ENCODE measurements around the gene HYLS1. TPM values are rescaled to one million over a fixed set of nuclear protein-coding genes. Genes with fewer than 3 reads are reported as not detected.

The HYLS1 gene
- total RNA-seq, 3 donors from 2014 or later: 4.6 to 7.5 (median 7.1) TPM

DNA sequence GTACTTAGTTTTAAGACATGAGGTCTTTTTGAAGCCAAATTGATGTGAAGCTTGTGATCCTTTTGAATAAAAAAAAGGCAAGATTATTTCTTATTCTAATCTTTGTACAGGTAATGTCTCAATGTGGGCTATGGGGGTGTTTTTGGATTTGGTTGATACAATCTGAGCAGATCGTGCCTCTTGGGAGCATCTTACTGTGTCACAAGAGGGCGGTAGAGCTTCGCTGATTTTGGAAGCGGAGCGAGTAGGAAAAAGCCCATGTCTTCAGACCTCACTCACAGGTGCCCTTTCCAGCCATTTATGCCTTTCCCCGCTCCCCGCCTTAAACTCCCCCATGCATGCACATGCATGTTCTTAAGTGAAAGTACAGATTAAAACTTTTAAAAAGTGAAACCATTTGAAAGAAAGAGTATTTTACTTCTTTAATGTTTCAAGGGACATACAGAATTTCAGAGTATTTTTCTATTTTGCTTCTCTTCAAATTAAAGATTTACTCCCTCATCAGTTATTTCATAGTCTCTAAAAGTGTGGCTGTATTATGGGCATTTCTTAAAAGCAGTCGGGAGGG, 35.6 kb downstream of the HYLS1 start:
- intact Hi-C loops (cut with DNase I, micrococcal nuclease): loop anchor here (5.0 kb wide), 1 partner anchor 269 kb away; no protein-coding TSS in a partner anchor
- ATAC-seq: peak; percentile 59
- Histone ChIP-seq H3K36me3 (ENCODE audit: low read depth) (no peaks in the 10 kb centered on the region), H3K4me3 (no peak overlapping the region), H3K9me3 (no peaks in the 10 kb centered on the region), H3K4me1 (ENCODE audit: low read depth) (peaks cover 7% of the 10 kb centered on the region)
- DNase-seq: peak in 2 of 3 donors; percentile 57 to 85
- TF ChIP-seq, protein P1, sequence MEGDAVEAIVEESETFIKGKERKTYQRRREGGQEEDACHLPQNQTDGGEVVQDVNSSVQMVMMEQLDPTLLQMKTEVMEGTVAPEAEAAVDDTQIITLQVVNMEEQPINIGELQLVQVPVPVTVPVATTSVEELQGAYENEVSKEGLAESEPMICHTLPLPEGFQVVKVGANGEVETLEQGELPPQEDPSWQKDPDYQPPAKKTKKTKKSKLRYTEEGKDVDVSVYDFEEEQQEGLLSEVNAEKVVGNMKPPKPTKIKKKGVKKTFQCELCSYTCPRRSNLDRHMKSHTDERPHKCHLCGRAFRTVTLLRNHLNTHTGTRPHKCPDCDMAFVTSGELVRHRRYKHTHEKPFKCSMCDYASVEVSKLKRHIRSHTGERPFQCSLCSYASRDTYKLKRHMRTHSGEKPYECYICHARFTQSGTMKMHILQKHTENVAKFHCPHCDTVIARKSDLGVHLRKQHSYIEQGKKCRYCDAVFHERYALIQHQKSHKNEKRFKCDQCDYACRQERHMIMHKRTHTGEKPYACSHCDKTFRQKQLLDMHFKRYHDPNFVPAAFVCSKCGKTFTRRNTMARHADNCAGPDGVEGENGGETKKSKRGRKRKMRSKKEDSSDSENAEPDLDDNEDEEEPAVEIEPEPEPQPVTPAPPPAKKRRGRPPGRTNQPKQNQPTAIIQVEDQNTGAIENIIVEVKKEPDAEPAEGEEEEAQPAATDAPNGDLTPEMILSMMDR (IDR thresholded peaks at IDR 0.05): peak; percentile 41

- no peak overlapping the region for H3K4me3 ChIP-seq
- H3K9me3 ChIP-seq: no peaks in the 10 kb centered on the region
- DNase-seq: no peak
- H3K4me1 ChIP-seq (ENCODE audit: low read depth): peaks cover 7% of the 10 kb centered on the region
- no peak for ATAC-seq
- TF ChIP-seq, protein P1 (IDR thresholded peaks at IDR 0.05): no peak
- H3K36me3 ChIP-seq (ENCODE audit: low read depth): no peaks in the 10 kb centered on the region
- intact Hi-C loops (cut with DNase I, micrococcal nuclease): loop anchor here (5.0 kb wide), 1 partner anchor 269 kb away; no protein-coding TSS in a partner anchor
Measured at GRCh38 chr11:125923633-125924032, 36.2 kb downstream of the HYLS1 start.

DNA sequence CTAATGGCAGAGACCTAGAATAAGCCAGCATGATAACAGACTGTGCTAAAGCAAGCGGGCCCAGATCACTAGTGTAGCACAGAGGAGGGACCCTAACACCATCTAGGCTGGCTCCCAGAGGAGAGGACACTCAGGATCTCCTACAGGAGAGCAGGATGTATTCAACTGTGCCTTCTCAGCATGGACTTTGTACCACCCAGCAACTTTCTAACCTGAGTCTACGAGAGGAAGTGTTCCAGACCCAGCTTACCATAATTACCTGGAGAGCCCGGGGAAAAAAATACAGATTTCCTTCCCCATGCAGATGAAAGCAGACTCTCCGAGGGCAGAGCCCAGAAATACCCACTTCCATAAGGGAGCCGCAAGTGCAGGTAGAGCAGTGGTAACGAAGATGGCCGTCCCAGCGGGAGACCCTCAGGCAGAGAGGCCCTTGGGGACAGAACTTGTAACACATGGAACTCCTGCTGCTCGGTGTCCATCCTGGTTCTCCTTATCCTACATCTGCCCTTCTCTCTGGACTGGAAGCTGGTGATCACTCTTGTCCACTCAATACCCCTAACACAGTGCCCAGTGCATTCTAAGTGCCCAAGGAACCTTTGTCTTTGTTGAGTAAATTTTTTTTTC, 37.0 kb downstream of the HYLS1 start:
- TF ChIP-seq, protein P1 (IDR thresholded peaks at IDR 0.05): no peak
- H3K36me3 ChIP-seq (ENCODE audit: low read depth): no peaks in the 10 kb centered on the region
- peaks cover 7% of the 10 kb centered on the region for H3K4me1 ChIP-seq (ENCODE audit: low read depth)
- ATAC-seq (peak; percentile 64), DNase-seq (no peak)
- intact Hi-C loops (cut with DNase I, micrococcal nuclease): loop anchor here (5.0 kb wide), 1 partner anchor 268 kb away; no protein-coding TSS in a partner anchor
- H3K9me3 ChIP-seq: no peaks in the 10 kb centered on the region
- H3K4me3 ChIP-seq: no peak overlapping the region

- Histone ChIP-seq H3K4me3 (no peak overlapping the region), H3K36me3 (ENCODE audit: low read depth) (no peaks in the 10 kb centered on the region), H3K4me1 (ENCODE audit: low read depth) (peaks cover 7% of the 10 kb centered on the region), H3K9me3 (no peaks in the 10 kb centered on the region)
- peak in 2 of 3 donors; percentile 45 to 51 for DNase-seq
- TF ChIP-seq, protein P1 (IDR thresholded peaks at IDR 0.05): no peak
- ATAC-seq: peak; percentile 89
- intact Hi-C loops (cut with DNase I, micrococcal nuclease): no loop called here
Measured at GRCh38 chr11:125925247-125925740, 37.8 kb downstream of the HYLS1 start.

GRCh38 chr11:125925804-125926203, 38.3 kb downstream of the HYLS1 start:
- intact Hi-C loops (cut with DNase I, micrococcal nuclease): no loop called here
- TF ChIP-seq, protein P1 (IDR thresholded peaks at IDR 0.05): no peak
- DNase-seq: no peak
- H3K4me3 ChIP-seq: no peak overlapping the region
- no peak for ATAC-seq
- H3K4me1 ChIP-seq (ENCODE audit: low read depth): peaks cover 7% of the 10 kb centered on the region
- no peaks in the 10 kb centered on the region for H3K36me3 ChIP-seq (ENCODE audit: low read depth)
- H3K9me3 ChIP-seq: no peaks in the 10 kb centered on the region

Data from mucosa of descending colon (tissue), 3 donors.